M059J (cell line): ENCODE measurements around the gene XKR8. TPM values are rescaled to one million over a fixed set of nuclear protein-coding genes. Genes with fewer than 3 reads are reported as not detected.
A peak's percentile ranks its signal among the peaks of the same experiment; 100 is the strongest.

ENCODE experiments used
- DNase-seq: peaks from one replicate; pipeline ENCODE4 v3.0.0-alpha.2; 2012; ENCODE audit warnings: low read depth
- total RNA-seq: library from RNA; depleted of rRNA; stranded (reverse); fragments of >200 nt; shearing (Covaris generic); gene quantifications from 2 replicates; pipeline ENCODE4 v1.2.3, GENCODE V29; 2014; rRNA removed

The XKR8 gene
- total RNA-seq: 1.7 and 3.4 TPM in 2 replicates

GRCh38 chr1:27959792-27960603 lies at the start of gene XKR8:
TSS of gene XKR8 (plus strand) at chr1:27959973. CDS start at chr1:27960070, 97 bp downstream.
- DNase-seq: peak; percentile 69

GRCh38 chr1:27912429-27912828 lies 47.3 kb upstream of the XKR8 start:
- DNase-seq: no peak

DNA sequence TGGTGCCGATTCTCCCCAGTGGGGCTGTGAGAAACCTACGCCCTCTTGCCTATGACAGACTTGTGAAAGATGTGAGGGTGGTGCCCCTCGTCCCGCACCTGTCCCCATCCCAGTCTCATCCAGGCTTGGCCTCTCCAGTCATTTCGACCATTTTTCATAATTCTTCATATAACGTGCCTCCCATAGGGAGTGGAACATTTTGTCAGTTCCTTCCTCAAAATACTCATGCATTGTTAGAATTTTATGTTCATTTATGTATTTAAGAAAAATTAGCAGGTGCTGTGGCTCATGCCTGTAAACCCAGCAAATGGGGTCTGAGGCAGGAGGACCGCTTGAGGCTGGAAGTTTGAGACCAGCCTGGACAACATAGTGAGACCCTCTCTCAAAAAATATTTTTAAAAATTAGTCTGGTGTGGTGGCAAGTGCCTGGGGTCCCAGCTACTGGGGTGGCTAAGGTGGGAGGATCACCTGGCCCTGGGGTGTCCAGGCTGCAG lies 44.6 kb upstream of the XKR8 start:
- no peak for DNase-seq

GRCh38 chr1:27922272-27922671 lies 37.5 kb upstream of the XKR8 start:
- DNase-seq: no peak

DNA sequence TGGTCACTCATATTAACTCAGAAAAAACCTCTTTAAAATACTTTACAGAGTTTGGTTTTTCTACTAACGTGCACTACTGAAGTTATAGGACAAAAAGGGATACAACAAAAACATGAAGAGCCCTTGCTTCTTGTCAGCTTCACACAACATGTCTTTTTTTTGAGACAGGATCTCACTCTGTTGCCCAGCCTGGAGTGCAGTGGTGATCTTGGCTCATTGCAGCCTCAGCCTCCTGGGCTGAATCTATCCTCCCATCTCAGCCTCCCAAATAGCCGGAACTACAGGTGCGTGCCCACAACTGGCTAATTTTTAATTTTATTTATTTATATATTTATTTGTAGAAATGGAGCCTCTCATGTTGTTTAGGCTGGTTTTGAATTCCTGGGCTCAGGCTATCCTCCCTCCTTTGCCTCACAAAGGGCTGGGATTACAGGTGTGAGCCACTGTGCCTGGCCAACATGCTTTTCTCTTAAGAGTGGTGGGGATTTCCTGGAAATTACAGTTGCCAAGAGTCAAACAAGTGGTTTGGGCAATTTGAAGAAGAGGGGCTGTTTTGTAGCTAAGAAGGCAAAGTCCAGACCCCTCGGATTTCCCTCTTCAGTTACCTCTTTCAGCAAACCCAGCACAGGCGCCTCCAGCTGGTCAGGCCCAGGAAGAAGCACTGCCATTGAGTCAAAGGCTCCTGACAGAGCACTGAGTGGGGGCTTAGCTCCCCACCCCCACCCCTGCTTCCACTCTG lies 31.4 kb upstream of the XKR8 start:
- DNase-seq: peak; percentile 27

DNA sequence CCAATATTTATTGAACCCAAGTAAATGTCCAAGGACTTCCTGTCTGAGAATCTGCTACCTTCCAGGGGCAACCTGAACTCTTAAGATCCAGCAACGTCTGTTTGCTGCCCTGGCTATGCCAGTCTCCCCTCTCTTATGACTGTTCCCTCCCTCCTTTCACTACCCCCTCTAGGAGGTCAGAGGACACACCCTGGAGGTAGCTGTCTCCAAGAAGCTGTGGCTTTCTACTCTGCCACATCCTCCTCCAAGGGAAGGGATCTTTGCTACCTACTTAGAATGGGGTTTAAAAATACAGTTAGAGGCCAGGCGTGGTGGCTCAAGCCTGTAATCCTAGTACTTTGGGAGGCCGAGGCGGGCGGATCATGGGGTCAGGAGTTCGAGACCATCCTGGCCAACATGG lies 28.6 kb upstream of the XKR8 start:
- DNase-seq: no peak

DNA sequence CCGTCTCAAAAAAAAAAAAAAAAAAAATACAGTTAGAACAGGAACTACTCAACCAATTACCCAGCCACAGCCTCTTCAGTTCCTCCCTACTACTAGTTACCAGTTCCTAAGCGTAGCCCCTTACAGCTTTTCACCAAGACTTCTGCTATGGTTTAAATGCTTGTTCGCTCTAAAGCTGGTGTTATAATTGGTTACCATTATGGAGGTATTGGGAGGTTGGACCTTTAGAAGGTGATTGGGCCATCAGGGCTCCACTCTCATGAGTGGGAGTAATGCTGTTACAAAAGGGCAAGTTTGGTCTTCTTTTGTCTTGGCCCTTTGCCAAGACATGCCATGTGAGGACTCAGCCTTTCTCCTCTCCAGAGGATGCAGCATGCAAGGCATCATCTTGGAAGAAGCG lies 28.0 kb upstream of the XKR8 start:
- no peak for DNase-seq

DNA sequence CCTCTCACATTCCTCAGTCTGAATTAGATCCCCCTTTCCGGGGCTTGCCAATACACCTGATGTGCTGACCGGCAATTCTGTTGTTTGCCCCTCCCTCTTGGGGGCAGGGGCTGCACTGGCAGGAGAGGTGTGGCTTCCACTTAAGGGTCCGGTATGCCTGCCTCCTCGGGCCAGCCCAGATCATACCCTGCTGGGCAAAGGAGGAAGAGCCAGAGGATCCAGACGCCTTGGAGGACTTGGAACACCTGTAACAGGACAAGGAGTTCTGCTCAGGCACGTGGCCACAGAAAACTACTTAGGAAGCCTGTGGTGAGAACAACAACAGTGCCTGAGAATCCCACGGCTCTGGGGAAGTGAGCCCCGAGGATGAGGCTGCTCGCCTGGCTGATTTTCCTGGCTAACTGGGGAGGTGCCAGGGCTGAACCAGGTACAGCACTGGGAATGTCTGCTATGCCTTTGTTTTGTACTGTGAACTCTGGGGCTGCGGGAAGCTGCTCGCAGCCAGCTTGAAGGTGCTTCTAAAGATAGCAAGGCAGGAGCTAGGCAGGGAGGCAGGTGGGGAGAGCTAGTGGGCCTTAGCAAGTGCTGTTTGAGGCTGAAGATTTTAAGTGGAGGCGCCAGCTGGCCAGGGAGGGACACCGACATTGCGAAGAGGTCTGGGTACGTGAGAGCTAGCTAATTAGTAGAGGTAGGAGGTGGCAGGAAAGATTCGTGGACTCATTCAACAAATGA lies 24.8 kb upstream of the XKR8 start, which contains the start of gene SMPDL3B:
Gene SMPDL3B, plus strand, starts transcription at position 183 of the 732 bp plus-strand sequence. Its CDS starts 184 bp downstream, at position 367.
- peak; percentile 55 for DNase-seq

GRCh38 chr1:27935721-27936120 lies 24.1 kb upstream of the XKR8 start:
- DNase-seq: no peak

- no peak for DNase-seq
Measured at GRCh38 chr1:27936370-27936769, 23.4 kb upstream of the XKR8 start.

DNA sequence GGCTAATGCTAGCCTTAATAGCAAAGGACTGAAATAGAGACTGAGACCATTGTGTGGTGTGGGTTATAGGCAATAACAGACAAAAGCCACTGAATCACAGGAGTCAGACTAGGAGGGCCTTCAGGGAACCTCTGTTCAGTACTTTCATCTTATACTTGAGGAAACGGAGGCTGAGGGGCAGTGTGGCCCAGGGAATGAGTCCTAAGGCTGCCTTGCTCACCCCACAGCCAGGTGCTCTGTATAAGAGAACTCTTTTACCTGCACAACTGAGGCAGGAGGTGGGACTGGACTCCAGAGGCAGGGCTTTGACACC lies 22.3 kb upstream of the XKR8 start:
- no peak for DNase-seq

- DNase-seq: no peak
Measured at GRCh38 chr1:27938488-27938887, 21.3 kb upstream of the XKR8 start.

DNA sequence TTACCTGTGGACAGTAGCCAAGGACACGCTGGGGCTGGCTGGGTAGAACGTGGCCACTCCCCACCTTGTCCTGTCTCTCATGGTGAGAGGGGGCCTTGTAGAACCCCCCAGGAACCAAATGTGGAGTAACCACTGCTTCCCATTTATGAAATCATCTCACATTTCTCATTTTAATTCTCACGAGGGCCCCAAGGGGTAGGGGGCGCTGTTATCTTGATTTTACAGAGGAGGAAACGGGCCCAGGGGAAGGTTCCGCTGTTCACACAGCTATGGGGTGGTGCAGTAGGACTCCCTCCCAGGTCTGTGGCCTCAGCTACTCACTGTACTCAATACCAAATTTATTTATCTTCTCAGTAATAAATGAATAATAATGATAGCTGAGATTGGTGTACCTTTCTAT lies 19.5 kb upstream of the XKR8 start:
- DNase-seq: peak; percentile 46

DNA sequence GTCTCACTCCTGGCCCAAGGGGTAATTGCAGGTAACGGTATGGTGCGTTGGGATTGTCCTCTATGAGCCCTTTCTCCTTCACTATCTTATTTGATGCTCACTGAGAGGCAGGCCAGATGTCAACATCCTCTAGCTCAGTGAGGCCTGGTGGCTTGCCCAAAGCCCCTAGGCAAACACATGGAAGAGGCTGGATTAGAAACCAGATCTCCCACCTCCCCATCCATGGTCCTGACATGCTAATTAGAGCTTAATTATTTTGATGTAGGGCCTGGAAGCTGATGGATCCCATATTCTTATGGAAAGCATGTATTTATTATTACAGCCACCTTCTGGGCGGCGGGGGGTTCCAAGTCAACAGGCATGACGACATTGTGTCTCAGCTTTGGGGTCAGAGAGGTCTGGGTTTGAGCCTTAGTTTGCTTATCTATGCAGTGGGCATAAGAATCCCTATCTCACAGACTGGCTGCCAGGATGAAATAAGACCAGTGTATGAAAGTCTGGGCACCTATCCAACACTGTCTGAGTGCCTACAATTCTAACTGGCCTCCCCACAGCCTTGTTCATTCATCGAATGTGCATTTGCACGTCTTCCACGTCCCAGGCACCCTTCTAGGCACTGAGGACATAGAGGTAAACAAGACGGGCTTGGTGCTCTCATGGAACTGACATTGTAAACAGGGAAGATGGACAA lies 18.8 kb upstream of the XKR8 start:
- DNase-seq: no peak

DNA sequence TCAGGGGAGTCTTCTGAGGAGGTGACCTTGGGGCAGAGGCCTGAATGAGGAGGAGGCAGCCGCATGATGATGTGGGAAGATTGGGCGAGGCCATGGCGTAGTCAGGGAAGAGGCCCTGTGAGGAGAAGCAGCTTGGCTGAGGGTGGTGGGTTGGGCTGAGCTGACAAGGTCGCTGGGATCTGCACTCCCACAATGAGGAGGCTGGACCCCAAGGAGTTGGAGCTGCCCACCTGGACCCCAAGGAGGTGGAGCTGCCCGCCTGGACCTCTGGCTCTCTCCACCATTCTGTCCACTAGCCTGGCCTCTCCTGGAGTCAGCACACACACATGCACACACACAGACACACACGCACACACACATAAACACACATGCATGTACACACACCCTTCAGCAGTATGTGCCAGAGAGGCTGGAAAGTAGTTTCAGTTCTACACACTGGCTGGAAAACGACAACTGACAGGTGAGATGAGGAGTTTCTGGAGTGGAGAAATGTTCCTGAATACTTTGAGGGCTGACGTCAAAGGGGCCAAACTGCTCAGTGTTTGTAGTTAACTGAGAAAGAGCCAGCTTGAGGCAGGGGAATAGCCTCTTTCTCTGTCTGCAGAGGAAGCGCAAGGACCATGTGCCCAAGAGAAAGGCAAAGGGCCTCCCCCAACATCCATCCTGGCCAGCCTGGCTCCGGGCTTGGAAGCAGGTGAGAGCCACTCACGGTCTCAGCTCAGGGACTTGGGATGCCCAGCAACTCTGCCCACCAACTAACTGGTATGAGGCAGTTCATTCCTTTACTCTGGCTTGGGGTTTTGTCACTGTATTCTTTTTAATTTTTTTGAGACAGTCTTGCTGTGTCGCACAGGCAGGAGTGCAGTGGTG lies 17.9 kb upstream of the XKR8 start:
- no peak for DNase-seq

GRCh38 chr1:27945020-27945419 lies 14.8 kb upstream of the XKR8 start:
- DNase-seq: no peak

- no peak for DNase-seq
Measured at GRCh38 chr1:27949027-27949426, 10.7 kb upstream of the XKR8 start.

- no peak for DNase-seq
Measured at GRCh38 chr1:27951396-27951795, 8.4 kb upstream of the XKR8 start.

GRCh38 chr1:27952147-27952546 lies 7.6 kb upstream of the XKR8 start:
- no peak for DNase-seq

GRCh38 chr1:27954186-27954585 lies 5.6 kb upstream of the XKR8 start:
- DNase-seq: no peak

DNA sequence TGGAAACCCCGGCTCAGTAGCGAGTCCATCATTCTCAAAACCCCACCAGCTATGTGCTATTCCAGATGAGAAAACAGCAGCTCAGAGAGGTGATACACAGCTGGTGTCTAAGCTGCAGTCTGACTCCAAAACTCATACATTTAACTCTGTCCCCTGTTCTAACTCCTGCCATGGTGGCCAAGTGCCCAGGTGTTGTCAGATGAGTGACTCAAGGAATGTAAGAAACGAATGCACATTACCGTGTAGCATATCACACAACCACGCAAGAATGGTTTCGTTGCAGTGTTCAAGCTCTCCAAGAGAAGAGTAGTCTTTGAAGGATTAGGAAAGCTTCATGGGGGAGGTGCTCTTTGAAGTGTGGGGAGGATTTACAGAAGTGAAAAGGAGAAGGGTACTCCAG lies 4.7 kb upstream of the XKR8 start:
- no peak for DNase-seq
